SK-N-SH (cell line): Measurements from ENCODE around the gene MEF2A. TPM values are rescaled to one million over a fixed set of nuclear protein-coding genes. Genes with fewer than 3 reads are reported as not detected.

ENCODE experiments used
- CTCF ChIA-PET: fragments of 300-600, 350-600 bp; formaldehyde crosslinking; extraction: SDS; loops from one replicate; lab custom pipeline; 2021; lab: Yijun Ruan, JAX
- POLR2A ChIA-PET: fragments of 350-600 bp; sonication (Branson Sonifier 250); formaldehyde crosslinking; extraction: SDS; loops from one replicate; lab custom pipeline; 2020; ENCODE audit warnings: antibody characterized with exemption, inconsistent platforms; lab: Yijun Ruan, JAX
- DNase-seq: peaks from one replicate; pipeline ENCODE4 v3.0.0; 2012
- H2AFZ ChIP-seq: fragments of 200-600 bp; sonication (generic); 2 replicates; pipeline ENCODE4 v1.8.1; 2016; ENCODE audit warnings: antibody characterized with exemption, mild to moderate bottlenecking, low read depth
- H3F3A ChIP-seq: fragments of 200-600 bp; sonication (generic); replicated peaks from 2 replicates; pipeline ENCODE3; 2016; ENCODE audit warnings: antibody characterized with exemption, mild to moderate bottlenecking; ENCODE audit not compliant: insufficient read depth
- H3K27ac ChIP-seq, 2 experiments: fragments of 200-500 bp in 1 of 2; fragments of 200-600 bp in 1 of 2; sonication (Bioruptor generic) in 1 of 2; sonication (generic), shearing (Covaris generic) in 1 of 2; 2 replicates each; pipeline versions ENCODE4 v1.5.1 to v1.6.1; 2014 to 2016; ENCODE audit warnings: low read depth in 2 of 2, inconsistent platforms in 1 of 2, low read length in 1 of 2, mild to moderate bottlenecking in 1 of 2, mixed read lengths in 1 of 2
- H3K27me3 ChIP-seq: fragments of 200-600 bp; sonication (generic), shearing (Covaris generic); 2 replicates; pipeline ENCODE4 v1.6.1; 2016; ENCODE audit warnings: mixed run types; ENCODE audit not compliant: insufficient read depth
- H3K36me3 ChIP-seq, 2 experiments: fragments of 200-500 bp in 1 of 2; fragments of 200-600 bp in 1 of 2; sonication (Bioruptor generic) in 1 of 2; sonication (generic) in 1 of 2; replicated peaks in 1 of 2; 2 replicates each; pipeline versions ENCODE3 to v1.5.1; 2014 to 2016; ENCODE audit warnings: low read length in 1 of 2, mild to moderate bottlenecking in 1 of 2; ENCODE audit not compliant: insufficient read depth in 2 of 2, control insufficient read depth in 1 of 2
- H3K4me1 ChIP-seq, 2 experiments: fragments of 200-500 bp in 1 of 2; fragments of 200-600 bp in 1 of 2; sonication (Bioruptor generic) in 1 of 2; sonication (generic), shearing (Covaris generic) in 1 of 2; 2 replicates each; pipeline versions ENCODE4 v1.5.1 to v1.6.1; 2014 to 2016; ENCODE audit warnings: low read depth in 1 of 2, low read length in 1 of 2, mixed run types in 1 of 2; ENCODE audit not compliant: insufficient read depth in 2 of 2, control insufficient read depth in 1 of 2
- H3K4me2 ChIP-seq: fragments of 200-600 bp; sonication (generic), shearing (Covaris generic); 2 replicates; pipeline ENCODE4 v1.6.1; 2017; ENCODE audit warnings: mixed run types
- H3K4me3 ChIP-seq, 2 experiments: fragments of 200-500 bp in 1 of 2; fragments of 200-600 bp in 1 of 2; sonication (Bioruptor generic) in 1 of 2; sonication (generic), shearing (Covaris generic) in 1 of 2; 2 replicates each; pipeline versions ENCODE4 v1.5.1 to v1.8.1; 2014 to 2016; ENCODE audit warnings: low read depth in 2 of 2, inconsistent platforms in 1 of 2, low read length in 1 of 2, mild to moderate bottlenecking in 1 of 2, mixed read lengths in 1 of 2, moderate library complexity in 1 of 2
- H3K79me2 ChIP-seq: fragments of 200-600 bp; sonication (generic); 2 replicates; pipeline ENCODE4 v1.8.1; 2017; ENCODE audit warnings: mild to moderate bottlenecking; ENCODE audit not compliant: insufficient read depth
- H3K9ac ChIP-seq: fragments of 200-600 bp; sonication (generic); 2 replicates; pipeline ENCODE4 v1.6.1; 2017; ENCODE audit warnings: mixed run types
- H3K9me2 ChIP-seq: fragments of 200-600 bp; sonication (generic); 2 replicates; pipeline ENCODE4 v1.6.1; 2017; ENCODE audit warnings: mixed run types
- H3K9me3 ChIP-seq: fragments of 200-600 bp; sonication (generic); 2 replicates; pipeline ENCODE4 v1.6.1; 2017; ENCODE audit warnings: mixed run types, mild to moderate bottlenecking, moderate library complexity
- H4K20me1 ChIP-seq: fragments of 200-600 bp; sonication (generic); 2 replicates; pipeline ENCODE4 v1.6.1; 2017; ENCODE audit warnings: mild to moderate bottlenecking, mixed run types; ENCODE audit not compliant: insufficient read depth
- CHD2 ChIP-seq: fragments of 150-350 bp; IDR thresholded peaks from 2 replicates; pipeline ENCODE4 v1.6.1; 2018; ENCODE audit warnings: low read length; ENCODE audit not compliant: partially characterized antibody
- ELF1 ChIP-seq: IDR thresholded peaks from 2 replicates; pipeline ENCODE4 v1.4.0; 2012
- EP300 ChIP-seq, 2 experiments: IDR thresholded peaks; 2 replicates each; pipeline versions ENCODE4 v1.4.0 to v1.6.1; 2012; ENCODE audit warnings: borderline replicate concordance in 1 of 2, low read depth in 1 of 2, low read length in 1 of 2
- FOSL2 ChIP-seq: IDR thresholded peaks from 2 replicates; pipeline ENCODE4 v1.4.0; 2012; ENCODE audit warnings: low read depth, mild to moderate bottlenecking, moderate library complexity, borderline replicate concordance
- GABPA ChIP-seq: IDR thresholded peaks from 2 replicates; pipeline ENCODE4 v1.4.0; 2012; ENCODE audit warnings: low read depth, mild to moderate bottlenecking
- IRF3 ChIP-seq: fragments of 150-350 bp; IDR thresholded peaks from 2 replicates; pipeline ENCODE4 v1.6.1; 2016; ENCODE audit warnings: mild to moderate bottlenecking, low read depth, low read length
- MXI1 ChIP-seq: IDR thresholded peaks from 2 replicates; pipeline ENCODE4 v1.6.1; 2012; ENCODE audit warnings: mild to moderate bottlenecking, low read depth, low read length, improper control_type of control experiment
- NFIC ChIP-seq: IDR thresholded peaks from 2 replicates; pipeline ENCODE4 v1.4.0; 2012; ENCODE audit warnings: borderline replicate concordance
- NRF1 ChIP-seq: IDR thresholded peaks from 2 replicates; pipeline ENCODE4 v1.6.1; 2012; ENCODE audit warnings: low read depth, mild to moderate bottlenecking, low read length
- POLR2AphosphoS5 ChIP-seq: IDR thresholded peaks from 2 replicates; pipeline ENCODE4 v1.6.1; 2012; ENCODE audit warnings: low read depth, low read length
- RFX5 ChIP-seq: IDR thresholded peaks from 2 replicates; pipeline ENCODE4 v1.6.1; 2012; ENCODE audit warnings: mild to moderate bottlenecking, improper control_type of control experiment, low read length
- SMC3 ChIP-seq: IDR thresholded peaks from 2 replicates; pipeline ENCODE4 v1.6.1; 2012; ENCODE audit warnings: low read depth, low read length, improper control_type of control experiment
- TEAD4 ChIP-seq: IDR thresholded peaks from 2 replicates; pipeline ENCODE4 v1.4.0; 2012; ENCODE audit warnings: mild to moderate bottlenecking, borderline replicate concordance; ENCODE audit not compliant: insufficient read depth
- WGBS: methylation state at CpG from one replicate; pipeline ENCODE4 v1.1.6; 2017; ENCODE audit warnings: low lambda C conversion rate; 5-methylcytosine and 5-hydroxymethylcytosine counted together
- polyA plus RNA-seq, 3 experiments: library from polyadenylated mRNA; depleted of rRNA; stranded (reverse); fragments of >200 nt; gene quantifications; 2 replicates each; pipeline ENCODE4 v1.2.3, GENCODE V29; 2012
- TF ChIP-seq, protein P1 (sequence below): IDR thresholded peaks from 2 replicates; pipeline ENCODE4 v1.4.0; 2012; ENCODE audit warnings: low read depth, borderline replicate concordance
- TF ChIP-seq, protein P2 (sequence below): fragments of 200-600 bp; sonication (generic); IDR thresholded peaks from 2 replicates; pipeline ENCODE4 v1.6.1; 2017; ENCODE audit warnings: antibody characterized with exemption, mild to moderate bottlenecking, moderate library complexity
- TF ChIP-seq, protein P3 (sequence below): IDR thresholded peaks from 2 replicates; pipeline ENCODE4 v1.4.0; 2012; ENCODE audit warnings: low read depth

MEF2A gene
- polyA plus RNA-seq, 1 of the 3 experiments (the other 2 are of a cell fraction) = 20.9 TPM

- 93% methylated on average over 2 of the region's 2 CpGs for WGBS
- CTCF ChIA-PET = no interaction called here
- Histone ChIP-seq H3K4me1 (no peaks in the 10 kb centered on the region; a peak in 1 of 4 replicates), H3K9me3 (peaks cover 8% of the 10 kb centered on the region; the same call in 1 of the 2 replicates), H4K20me1 (0 out of 2 replicates have a peak, but pooled peaks cover 3% of the 10 kb centered on the region), H3K27ac (no peak overlapping the region), H3K9me2 (no peaks in the 10 kb centered on the region), H3K36me3 (peaks cover 17 to 45% of the 10 kb centered on the region in 2 experiments), H3K4me2 (no peak overlapping the region), H3K4me3 (no peak overlapping the region), H3K27me3 (no peaks in the 10 kb centered on the region), H3K9ac (no peak overlapping the region), H3F3A (peaks cover 3% of the 10 kb centered on the region), H2AFZ (no peak overlapping the region), H3K79me2 (peaks cover 21% of the 10 kb centered on the region)
- no peak for TF ChIP-seq NFIC
- no peak for TF ChIP-seq IRF3
- no peak for TF ChIP-seq NRF1
- TF ChIP-seq SMC3 = no peak
- TF ChIP-seq, protein P1, sequence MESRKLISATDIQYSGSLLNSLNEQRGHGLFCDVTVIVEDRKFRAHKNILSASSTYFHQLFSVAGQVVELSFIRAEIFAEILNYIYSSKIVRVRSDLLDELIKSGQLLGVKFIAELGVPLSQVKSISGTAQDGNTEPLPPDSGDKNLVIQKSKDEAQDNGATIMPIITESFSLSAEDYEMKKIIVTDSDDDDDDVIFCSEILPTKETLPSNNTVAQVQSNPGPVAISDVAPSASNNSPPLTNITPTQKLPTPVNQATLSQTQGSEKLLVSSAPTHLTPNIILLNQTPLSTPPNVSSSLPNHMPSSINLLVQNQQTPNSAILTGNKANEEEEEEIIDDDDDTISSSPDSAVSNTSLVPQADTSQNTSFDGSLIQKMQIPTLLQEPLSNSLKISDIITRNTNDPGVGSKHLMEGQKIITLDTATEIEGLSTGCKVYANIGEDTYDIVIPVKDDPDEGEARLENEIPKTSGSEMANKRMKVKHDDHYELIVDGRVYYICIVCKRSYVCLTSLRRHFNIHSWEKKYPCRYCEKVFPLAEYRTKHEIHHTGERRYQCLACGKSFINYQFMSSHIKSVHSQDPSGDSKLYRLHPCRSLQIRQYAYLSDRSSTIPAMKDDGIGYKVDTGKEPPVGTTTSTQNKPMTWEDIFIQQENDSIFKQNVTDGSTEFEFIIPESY = no peak
- TF ChIP-seq EP300 (IDR thresholded peaks at IDR 0.05; ENCODE audit: borderline replicate concordance in 1 of 2, low read depth in 1 of 2, low read length in 1 of 2) = no peak
- TF ChIP-seq, protein P2, sequence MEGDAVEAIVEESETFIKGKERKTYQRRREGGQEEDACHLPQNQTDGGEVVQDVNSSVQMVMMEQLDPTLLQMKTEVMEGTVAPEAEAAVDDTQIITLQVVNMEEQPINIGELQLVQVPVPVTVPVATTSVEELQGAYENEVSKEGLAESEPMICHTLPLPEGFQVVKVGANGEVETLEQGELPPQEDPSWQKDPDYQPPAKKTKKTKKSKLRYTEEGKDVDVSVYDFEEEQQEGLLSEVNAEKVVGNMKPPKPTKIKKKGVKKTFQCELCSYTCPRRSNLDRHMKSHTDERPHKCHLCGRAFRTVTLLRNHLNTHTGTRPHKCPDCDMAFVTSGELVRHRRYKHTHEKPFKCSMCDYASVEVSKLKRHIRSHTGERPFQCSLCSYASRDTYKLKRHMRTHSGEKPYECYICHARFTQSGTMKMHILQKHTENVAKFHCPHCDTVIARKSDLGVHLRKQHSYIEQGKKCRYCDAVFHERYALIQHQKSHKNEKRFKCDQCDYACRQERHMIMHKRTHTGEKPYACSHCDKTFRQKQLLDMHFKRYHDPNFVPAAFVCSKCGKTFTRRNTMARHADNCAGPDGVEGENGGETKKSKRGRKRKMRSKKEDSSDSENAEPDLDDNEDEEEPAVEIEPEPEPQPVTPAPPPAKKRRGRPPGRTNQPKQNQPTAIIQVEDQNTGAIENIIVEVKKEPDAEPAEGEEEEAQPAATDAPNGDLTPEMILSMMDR = no peak
- no peak for TF ChIP-seq FOSL2
- TF ChIP-seq TEAD4 = no peak
- TF ChIP-seq MXI1 = no peak
- TF ChIP-seq CHD2 = no peak
- no peak for TF ChIP-seq POLR2AphosphoS5
- no peak for TF ChIP-seq GABPA
- TF ChIP-seq ELF1 = no peak
- no peak for TF ChIP-seq RFX5
- TF ChIP-seq, protein P3, sequence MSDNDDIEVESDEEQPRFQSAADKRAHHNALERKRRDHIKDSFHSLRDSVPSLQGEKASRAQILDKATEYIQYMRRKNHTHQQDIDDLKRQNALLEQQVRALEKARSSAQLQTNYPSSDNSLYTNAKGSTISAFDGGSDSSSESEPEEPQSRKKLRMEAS = no peak
- DNase-seq = no peak
- POLR2A ChIA-PET = no interaction called here
These were observed 79.2 kb downstream of the MEF2A start for GRCh38 chr15:99644913-99645542.
